SJSA1 (cell line): ENCODE measurements around the gene LRRC4C. TPM values are rescaled to one million over a fixed set of nuclear protein-coding genes. Genes with fewer than 3 reads are reported as not detected.

Experiments used
- DNase-seq, 2 experiments: peaks; one replicate each; pipeline ENCODE4 v3.0.0-alpha.2; 2015 to 2020; ENCODE audit warnings: low spot score in 2 of 2, low read depth in 1 of 2
- H3K27ac ChIP-seq: fragments of 250-450 bp; sonication (Bioruptor Pico); 2 replicates; pipeline ENCODE4 v1.5.1; 2020; ENCODE audit warnings: mild to moderate bottlenecking, moderate library complexity
- H3K27me3 ChIP-seq: fragments of 250-450 bp; sonication (Bioruptor Pico); replicated peaks from 2 replicates; pipeline ENCODE4 v1.5.1; 2020; ENCODE audit warnings: mild to moderate bottlenecking, moderate library complexity
- H3K36me3 ChIP-seq: fragments of 250-450 bp; sonication (Bioruptor Pico); 2 replicates; pipeline ENCODE4 v1.5.1; 2020; ENCODE audit warnings: mild to moderate bottlenecking
- H3K4me1 ChIP-seq: fragments of 250-450 bp; sonication (Bioruptor Pico); replicated peaks from 2 replicates; pipeline ENCODE4 v1.6.1; 2021; ENCODE audit warnings: mild to moderate bottlenecking
- H3K4me3 ChIP-seq: fragments of 250-450 bp; sonication (Bioruptor Pico); 2 replicates; pipeline ENCODE4 v1.5.1; 2020; ENCODE audit warnings: mild to moderate bottlenecking
- H3K9me3 ChIP-seq: fragments of 250-450 bp; sonication (Bioruptor Pico); replicated peaks from 2 replicates; pipeline ENCODE4 v1.5.1; 2020; ENCODE audit warnings: mild to moderate bottlenecking
- total RNA-seq: library from RNA; depleted of rRNA; stranded (reverse); fragments of >200 nt; shearing (Covaris generic); gene quantifications from 2 replicates; pipeline ENCODE4 v1.2.3, GENCODE V29; 2014

Gene LRRC4C
- total RNA-seq, 1 experiment from 2014 or later, result not detected

GRCh38 chr11:41301023-41301422, 158.4 kb downstream of the LRRC4C start:
- Histone ChIP-seq H3K4me1 (no peaks in the 10 kb centered on the region), H3K36me3 (no peaks in the 10 kb centered on the region), H3K9me3 (no peaks in the 10 kb centered on the region), H3K27ac (no peak overlapping the region), H3K27me3 (peaks cover 10% of the 10 kb centered on the region; the same call in 1 of the 2 replicates), H3K4me3 (no peak overlapping the region)
- DNase-seq, result no peak

DNA sequence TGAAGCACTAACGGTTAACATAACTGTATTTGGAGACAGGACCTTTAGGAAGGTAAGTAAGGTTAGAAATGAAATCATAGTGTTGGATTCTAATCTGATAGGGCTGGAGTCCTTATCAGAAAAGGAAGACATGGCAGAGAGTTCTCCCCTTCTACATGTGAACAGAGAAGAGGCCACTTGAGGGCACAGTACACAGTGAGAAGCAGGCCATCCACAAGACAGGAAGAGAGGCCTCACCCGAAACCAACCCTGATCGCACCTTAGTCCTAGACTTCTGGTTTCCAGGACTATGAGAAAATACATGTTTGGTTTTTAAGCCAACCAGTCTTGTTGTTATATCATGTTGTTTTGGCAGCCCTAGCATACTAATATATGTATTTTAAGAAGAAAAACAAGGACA, 170.0 kb downstream of the LRRC4C start:
- H3K4me1 ChIP-seq, result no peaks in the 10 kb centered on the region
- H3K9me3 ChIP-seq, result no peaks in the 10 kb centered on the region
- peaks cover 3% of the 10 kb centered on the region; the same call in 1 of the 2 replicates for H3K27me3 ChIP-seq
- DNase-seq, result no peak
- H3K36me3 ChIP-seq, result no peaks in the 10 kb centered on the region
- no peak overlapping the region for H3K27ac ChIP-seq
- no peak overlapping the region for H3K4me3 ChIP-seq

- no peak for DNase-seq
- no peak overlapping the region for H3K4me3 ChIP-seq
- no peaks in the 10 kb centered on the region for H3K36me3 ChIP-seq
- H3K9me3 ChIP-seq, result no peaks in the 10 kb centered on the region
- peaks cover 9% of the 10 kb centered on the region for H3K27me3 ChIP-seq
- no peaks in the 10 kb centered on the region for H3K4me1 ChIP-seq
- H3K27ac ChIP-seq, result no peak overlapping the region
Measured at GRCh38 chr11:41286751-41287150, 172.7 kb downstream of the LRRC4C start.

- H3K27ac ChIP-seq, result no peak overlapping the region
- H3K36me3 ChIP-seq, result no peaks in the 10 kb centered on the region
- no peaks in the 10 kb centered on the region for H3K4me1 ChIP-seq
- peaks cover 15% of the 10 kb centered on the region for H3K27me3 ChIP-seq
- DNase-seq, result no peak
- no peak overlapping the region for H3K4me3 ChIP-seq
- no peaks in the 10 kb centered on the region for H3K9me3 ChIP-seq
Measured at GRCh38 chr11:41284354-41284753, 175.1 kb downstream of the LRRC4C start.

DNA sequence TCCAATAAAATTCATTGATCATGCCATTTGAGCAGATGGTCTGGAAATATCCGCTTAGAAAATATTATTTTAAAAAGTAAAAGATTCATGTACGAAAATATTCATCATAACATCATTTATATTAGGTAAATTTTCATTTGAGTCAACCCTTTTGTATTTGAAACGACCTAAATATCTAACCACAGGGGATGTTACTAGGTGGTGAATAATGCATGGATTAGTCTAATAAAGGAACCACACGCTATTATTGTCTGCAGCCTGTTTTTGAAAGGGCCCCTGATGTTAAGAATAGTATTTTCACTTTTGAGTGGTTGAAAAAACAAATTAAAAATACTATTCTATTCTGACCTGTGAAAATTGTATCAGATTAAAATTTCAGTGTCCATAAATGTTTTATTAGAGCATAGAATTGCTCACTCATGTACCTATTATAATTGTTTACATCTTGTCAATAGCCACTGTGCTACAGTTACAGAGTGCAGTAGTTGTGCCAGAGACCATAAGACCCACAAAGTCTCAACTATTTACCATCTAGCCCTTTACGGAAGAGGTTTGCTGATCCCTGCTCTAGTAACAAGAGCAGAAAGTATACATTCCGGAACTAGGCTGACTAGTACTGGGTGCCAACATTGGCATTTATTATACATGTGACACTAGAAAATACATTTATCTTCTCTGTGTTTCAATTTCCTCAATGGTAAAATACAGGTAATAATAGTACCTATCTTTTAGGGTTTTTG, 176.1 kb downstream of the LRRC4C start:
- Histone ChIP-seq H3K4me1 (no peaks in the 10 kb centered on the region), H3K27ac (no peak overlapping the region), H3K36me3 (no peaks in the 10 kb centered on the region), H3K4me3 (no peak overlapping the region), H3K9me3 (no peaks in the 10 kb centered on the region), H3K27me3 (peaks cover 15% of the 10 kb centered on the region)
- no peak for DNase-seq

- Histone ChIP-seq H3K27ac (no peak overlapping the region), H3K9me3 (no peaks in the 10 kb centered on the region), H3K4me3 (no peak overlapping the region), H3K27me3 (peaks cover 15% of the 10 kb centered on the region), H3K4me1 (no peaks in the 10 kb centered on the region), H3K36me3 (no peaks in the 10 kb centered on the region)
- no peak for DNase-seq
Measured at GRCh38 chr11:41282395-41282794, 177.1 kb downstream of the LRRC4C start.

DNA sequence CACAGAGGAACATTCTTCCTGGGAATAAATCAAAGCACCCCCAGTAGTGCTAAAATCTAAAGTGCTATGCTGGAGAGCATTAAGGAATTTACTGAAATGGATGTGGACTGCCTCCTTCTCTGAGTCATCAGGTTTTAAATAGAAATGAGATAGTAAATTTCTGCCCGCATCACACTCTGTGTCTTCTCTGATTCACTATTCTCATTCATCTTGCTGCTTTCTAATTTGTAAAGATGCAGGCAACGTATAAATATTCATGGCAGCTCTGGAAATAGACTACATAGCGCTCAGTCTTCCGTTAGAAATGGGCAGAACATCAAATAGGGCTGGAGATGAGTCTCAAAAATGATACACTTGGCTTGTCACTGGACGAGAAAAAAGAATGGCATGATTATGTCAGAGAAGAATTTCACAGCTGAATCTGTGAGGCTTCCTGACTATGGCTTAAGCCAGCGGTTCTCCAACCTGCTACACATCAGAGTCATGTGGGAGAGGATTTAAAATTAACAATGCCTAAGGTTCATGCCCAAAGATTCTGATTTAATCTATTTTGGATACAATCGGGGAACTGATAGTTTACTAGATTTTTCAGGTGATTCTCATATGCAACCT, 178.2 kb downstream of the LRRC4C start:
- Histone ChIP-seq H3K4me1 (no peaks in the 10 kb centered on the region), H3K27ac (no peak overlapping the region), H3K4me3 (no peak overlapping the region), H3K27me3 (peaks cover 15% of the 10 kb centered on the region), H3K36me3 (no peaks in the 10 kb centered on the region), H3K9me3 (no peaks in the 10 kb centered on the region)
- DNase-seq, result peak in 1 of 2 experiments; percentile 9

GRCh38 chr11:41274831-41275230, 184.6 kb downstream of the LRRC4C start:
- Histone ChIP-seq H3K27me3 (0 out of 2 replicates have a peak, but pooled peaks cover 3% of the 10 kb centered on the region), H3K4me1 (no peaks in the 10 kb centered on the region), H3K27ac (no peak overlapping the region), H3K36me3 (no peaks in the 10 kb centered on the region), H3K9me3 (no peaks in the 10 kb centered on the region), H3K4me3 (no peak overlapping the region)
- no peak for DNase-seq

DNA sequence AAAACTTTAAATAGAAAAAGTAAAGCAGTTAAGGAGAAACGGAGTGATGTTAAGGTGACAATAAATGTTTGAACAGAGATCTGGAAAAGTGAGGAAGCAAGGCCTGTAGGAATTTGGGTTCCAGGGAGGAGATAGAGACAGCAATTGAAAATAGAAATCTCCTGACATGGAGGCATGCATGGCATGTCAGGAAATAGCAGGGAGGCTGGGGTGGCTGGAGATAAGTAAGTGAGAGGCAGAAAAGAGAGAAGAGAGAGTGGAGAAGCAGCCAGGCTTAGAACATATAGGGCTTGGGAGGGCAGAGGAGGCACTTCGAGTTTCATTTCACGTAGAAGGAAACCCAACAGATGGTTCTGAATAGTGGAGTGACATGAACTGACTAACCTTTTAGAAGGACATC, 185.5 kb downstream of the LRRC4C start:
- Histone ChIP-seq H3K27me3 (0 out of 2 replicates have a peak, but pooled peaks cover 3% of the 10 kb centered on the region), H3K4me1 (no peaks in the 10 kb centered on the region), H3K9me3 (no peaks in the 10 kb centered on the region), H3K4me3 (no peak overlapping the region), H3K36me3 (no peaks in the 10 kb centered on the region), H3K27ac (no peak overlapping the region)
- no peak for DNase-seq

GRCh38 chr11:41267451-41267850, 192.0 kb downstream of the LRRC4C start:
- no peak for DNase-seq
- Histone ChIP-seq H3K9me3 (no peaks in the 10 kb centered on the region), H3K27me3 (0 out of 2 replicates have a peak, but pooled peaks cover 9% of the 10 kb centered on the region), H3K27ac (no peak overlapping the region), H3K4me3 (no peak overlapping the region), H3K4me1 (no peaks in the 10 kb centered on the region), H3K36me3 (no peaks in the 10 kb centered on the region)

- no peak overlapping the region for H3K27ac ChIP-seq
- no peaks in the 10 kb centered on the region for H3K27me3 ChIP-seq
- no peaks in the 10 kb centered on the region for H3K36me3 ChIP-seq
- DNase-seq, result no peak
- H3K4me3 ChIP-seq, result no peak overlapping the region
- H3K9me3 ChIP-seq, result no peaks in the 10 kb centered on the region
- H3K4me1 ChIP-seq, result no peaks in the 10 kb centered on the region
Measured at GRCh38 chr11:41256041-41256440, 203.4 kb downstream of the LRRC4C start.

GRCh38 chr11:41254966-41255365, 204.5 kb downstream of the LRRC4C start:
- H3K4me3 ChIP-seq, result no peak overlapping the region
- H3K27ac ChIP-seq, result no peak overlapping the region
- DNase-seq, result no peak
- no peaks in the 10 kb centered on the region for H3K9me3 ChIP-seq
- H3K4me1 ChIP-seq, result no peaks in the 10 kb centered on the region
- H3K36me3 ChIP-seq, result no peaks in the 10 kb centered on the region
- H3K27me3 ChIP-seq, result no peaks in the 10 kb centered on the region

- Histone ChIP-seq H3K4me1 (no peaks in the 10 kb centered on the region), H3K4me3 (no peak overlapping the region), H3K9me3 (no peaks in the 10 kb centered on the region), H3K36me3 (no peaks in the 10 kb centered on the region), H3K27ac (no peak overlapping the region), H3K27me3 (no peaks in the 10 kb centered on the region)
- no peak for DNase-seq
Measured at GRCh38 chr11:41250408-41250935, 209.0 kb downstream of the LRRC4C start.

- no peaks in the 10 kb centered on the region for H3K27me3 ChIP-seq
Measured at GRCh38 chr11:41247621-41248020, 211.8 kb downstream of the LRRC4C start.

More at GRCh38 chr11:41247621-41248020, 211.8 kb downstream of the LRRC4C start:
- no peaks in the 10 kb centered on the region for H3K36me3 ChIP-seq
- no peak overlapping the region for H3K4me3 ChIP-seq
- H3K9me3 ChIP-seq, result no peaks in the 10 kb centered on the region
- no peaks in the 10 kb centered on the region for H3K4me1 ChIP-seq
- DNase-seq, result no peak
- no peak overlapping the region for H3K27ac ChIP-seq
